Hematopoietic multipotent progenitor cell (in vitro differentiated cells): Measurements from ENCODE around the gene GTF3C6. TPM values are rescaled to one million over a fixed set of nuclear protein-coding genes. Genes with fewer than 3 reads are reported as not detected.
"Not testable (repeated sequence)": the region's sequence is repeated elsewhere in the genome, so short reads cannot be mapped to it uniquely, and the experiment has no call there.

Experiments used
- DNase-seq, 3 donors: peaks; one replicate each; pipeline ENCODE4 v3.0.0-alpha.2; 2011 to 2015; ENCODE audit warnings: low read depth in 2 of 3, low spot score in 2 of 3
- total RNA-seq: library from RNA; depleted of rRNA; stranded (reverse); fragments of >200 nt; gene quantifications from one replicate; pipeline ENCODE4 v1.2.3, GENCODE V29; 2012

Gene GTF3C6
- total RNA-seq, result 8.1 TPM

DNA sequence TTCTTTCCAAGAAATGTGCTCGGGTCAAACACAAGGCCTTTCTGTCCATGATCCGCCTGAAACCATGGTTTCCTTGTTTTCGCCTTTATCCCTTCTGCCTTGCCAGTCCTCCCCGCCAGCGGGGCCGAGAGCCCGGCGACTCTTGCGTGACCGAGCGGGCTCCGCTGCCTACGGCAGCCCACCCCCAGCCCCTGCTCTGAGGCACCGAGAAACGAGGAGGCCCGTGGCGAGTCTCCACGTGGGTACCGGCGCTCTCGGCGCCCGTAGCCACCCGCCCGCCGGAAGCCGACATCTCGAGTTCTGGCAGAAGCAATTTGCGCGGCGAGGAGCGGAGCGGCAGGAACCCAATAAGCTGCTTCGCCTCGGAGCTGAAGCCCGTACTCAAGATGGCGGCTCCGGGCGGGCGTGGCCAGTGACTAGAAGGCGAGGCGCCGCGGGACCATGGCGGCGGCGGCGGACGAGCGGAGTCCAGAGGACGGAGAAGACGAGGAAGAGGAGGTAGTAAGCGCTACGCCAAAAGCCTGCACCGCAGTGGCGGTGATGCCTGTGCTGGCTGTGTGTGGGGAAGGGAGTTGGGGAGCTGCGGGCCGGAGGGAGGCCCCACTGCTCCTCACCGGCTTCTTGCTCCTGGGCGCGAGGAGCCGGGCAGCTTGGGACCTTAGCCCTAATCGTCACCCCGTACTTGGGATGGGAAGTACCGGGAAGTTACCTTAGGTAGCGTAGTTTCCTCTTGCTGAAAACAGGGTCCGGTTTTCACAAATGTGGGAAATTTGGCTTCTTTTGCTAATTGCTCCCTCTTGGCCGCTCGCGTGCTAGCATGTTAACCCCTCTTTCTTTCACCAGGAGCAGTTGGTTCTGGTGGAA is at the start of gene GTF3C6:
GTF3C6 (plus strand) TSS at position 378 of the 864 bp plus-strand sequence; CDS start at position 442, 64 bp downstream.
- peak; percentile 75 to 96 (median 94) for DNase-seq

GRCh38 chr6:110930781-110931180 is 27.7 kb upstream of the GTF3C6 start:
- no peak for DNase-seq

DNA sequence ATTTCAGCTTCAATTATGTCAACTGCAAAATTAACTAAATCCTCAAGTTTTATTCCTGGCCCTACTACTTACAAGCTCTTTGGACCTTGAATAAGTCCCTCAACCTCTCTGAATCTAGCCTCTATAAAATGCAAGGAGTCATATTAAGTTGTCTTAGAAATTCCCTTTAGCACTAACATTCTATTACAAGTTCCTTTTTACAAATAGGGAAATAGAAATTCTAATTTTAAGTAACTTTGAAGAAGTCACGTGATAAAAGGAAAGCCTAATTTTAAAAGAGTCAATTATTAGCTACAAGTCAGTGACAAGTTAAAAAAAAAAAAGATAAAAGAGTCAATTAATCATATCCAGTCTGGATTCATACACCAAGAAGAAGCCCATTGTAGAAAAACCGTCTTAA is 24.6 kb upstream of the GTF3C6 start:
- DNase-seq, result peak in 1 of 3 donors; percentile 34

- peak in 1 of 3 donors; percentile 40 for DNase-seq
Measured at GRCh38 chr6:110934381-110934898, 24.1 kb upstream of the GTF3C6 start.

- no peak for DNase-seq
Measured at GRCh38 chr6:110935171-110935570, 23.3 kb upstream of the GTF3C6 start.

- no peak for DNase-seq
Measured at GRCh38 chr6:110938171-110938570, 20.3 kb upstream of the GTF3C6 start.

DNA sequence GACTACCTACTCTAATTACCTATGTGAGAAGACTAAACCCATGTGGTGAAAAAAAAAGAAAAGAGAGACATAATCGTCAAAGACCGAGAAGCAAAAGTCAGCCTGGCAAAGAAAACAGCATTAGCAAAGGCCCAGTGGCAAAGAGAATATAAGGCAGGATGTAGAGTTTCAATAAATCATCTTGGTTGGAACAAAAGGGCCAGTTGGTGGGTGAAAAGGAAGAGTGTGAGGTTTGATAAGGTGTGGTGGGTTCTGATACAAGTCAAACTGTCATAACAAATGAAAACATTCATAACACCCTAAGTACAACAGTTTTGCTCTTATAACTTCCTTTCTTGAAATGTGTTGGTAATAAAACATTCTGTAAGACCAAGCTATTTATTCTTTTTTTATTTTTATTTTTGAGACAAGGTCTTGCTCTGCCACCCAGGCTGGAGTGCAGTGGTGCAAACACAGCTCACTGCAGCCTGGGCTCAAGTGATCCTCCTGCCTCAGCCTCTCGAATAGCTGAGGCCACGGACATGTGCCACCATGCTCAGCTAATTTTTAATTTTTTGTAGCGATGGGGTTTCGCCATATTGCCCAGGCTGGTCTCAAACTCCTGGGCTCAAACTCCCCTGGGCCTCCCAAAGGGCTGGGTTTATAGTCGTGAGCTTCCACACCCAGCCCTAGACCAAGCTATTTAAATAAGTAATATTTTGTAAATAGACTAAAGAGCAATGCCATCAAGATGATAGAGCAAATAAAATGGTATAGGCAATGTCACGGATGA is 18.9 kb upstream of the GTF3C6 start:
- DNase-seq, result peak in 2 of 3 donors; percentile 91 to 97

GRCh38 chr6:110944681-110945151 is 13.8 kb upstream of the GTF3C6 start:
- peak in 2 of 3 donors; percentile 91 to 96 for DNase-seq

- no peak for DNase-seq
Measured at GRCh38 chr6:110946498-110946897, 12.0 kb upstream of the GTF3C6 start.

DNA sequence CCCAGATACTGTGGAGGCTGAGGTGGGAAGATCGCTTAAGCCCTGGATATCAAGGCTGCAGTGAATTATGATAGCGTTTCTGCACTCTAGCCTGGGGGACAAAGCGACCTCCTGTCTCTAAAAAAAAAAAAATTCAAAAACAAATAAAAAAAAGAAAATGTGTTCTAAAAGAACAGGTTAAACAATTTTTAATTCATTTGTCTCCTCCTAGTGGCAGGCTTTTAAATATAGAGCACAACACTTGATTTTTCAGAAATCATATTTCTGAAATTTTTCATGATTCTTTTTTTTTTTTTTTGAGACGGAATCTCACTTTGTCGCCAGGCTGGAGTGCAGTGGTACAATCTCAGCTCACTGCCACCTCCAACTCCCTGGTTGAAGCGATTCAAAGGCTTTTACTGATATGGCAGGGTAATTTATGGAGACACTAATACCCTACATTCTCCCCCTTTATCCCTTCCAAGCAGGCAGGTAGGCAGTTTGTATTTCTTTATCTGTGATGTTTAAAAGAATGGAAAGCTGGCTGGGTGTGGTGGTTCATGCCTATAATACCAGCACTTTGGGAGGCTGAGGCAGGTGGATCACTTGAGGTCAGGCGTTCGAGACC is 8.7 kb upstream of the GTF3C6 start:
- DNase-seq, result peak in 2 of 3 donors; percentile 64 to 78

GRCh38 chr6:110950440-110950839 is 8.1 kb upstream of the GTF3C6 start:
- no peak for DNase-seq

DNA sequence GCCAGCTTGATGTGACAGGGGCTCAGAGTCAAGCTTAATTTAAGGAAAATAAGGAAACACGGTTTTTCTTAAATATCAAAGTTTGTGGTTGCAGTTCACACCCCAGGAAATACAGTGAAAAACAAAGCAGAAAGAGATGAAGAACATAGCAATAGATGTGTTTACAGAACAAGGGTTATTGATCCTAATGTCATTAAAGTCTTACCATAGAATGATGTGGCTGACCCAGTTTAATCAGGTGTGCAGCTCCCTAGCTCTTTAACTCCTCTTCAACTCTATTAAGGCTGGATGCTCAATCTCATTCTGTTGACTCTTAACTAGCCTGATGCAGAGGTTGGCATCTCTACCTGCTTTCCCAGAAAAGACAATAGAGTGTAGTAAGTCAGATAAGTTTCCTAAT is 7.5 kb upstream of the GTF3C6 start:
- DNase-seq, result no peak

GRCh38 chr6:110951986-110952794 is 6.3 kb upstream of the GTF3C6 start:
- DNase-seq, result no peak

- DNase-seq, result no peak
Measured at GRCh38 chr6:110953633-110954303, 4.7 kb upstream of the GTF3C6 start.

GRCh38 chr6:110960014-110960390 is 1.5 kb downstream of the GTF3C6 start:
- DNase-seq, result no peak

DNA sequence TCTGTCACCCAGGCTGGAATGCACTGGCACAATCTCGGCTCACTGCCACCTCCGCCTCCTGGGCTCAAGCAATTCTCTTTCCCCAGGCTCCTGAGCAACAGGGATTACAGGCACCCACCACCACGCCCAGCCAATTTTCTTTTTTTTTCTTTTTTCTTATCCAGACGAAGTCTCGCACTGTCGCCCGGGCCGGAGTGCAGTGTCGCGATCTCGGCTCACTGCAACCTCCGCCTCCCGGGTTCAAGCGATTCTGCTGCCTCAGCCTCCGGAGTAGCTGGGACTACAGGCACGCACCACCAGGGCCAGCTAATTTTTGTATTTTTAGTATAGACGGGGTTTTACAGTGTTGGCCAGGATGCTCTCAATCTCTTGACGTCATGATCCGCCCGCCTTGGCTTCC is 4.1 kb downstream of the GTF3C6 start:
- not testable (repeated sequence) for DNase-seq

- no peak for DNase-seq
Measured at GRCh38 chr6:110965629-110966229, 7.2 kb downstream of the GTF3C6 start.

DNA sequence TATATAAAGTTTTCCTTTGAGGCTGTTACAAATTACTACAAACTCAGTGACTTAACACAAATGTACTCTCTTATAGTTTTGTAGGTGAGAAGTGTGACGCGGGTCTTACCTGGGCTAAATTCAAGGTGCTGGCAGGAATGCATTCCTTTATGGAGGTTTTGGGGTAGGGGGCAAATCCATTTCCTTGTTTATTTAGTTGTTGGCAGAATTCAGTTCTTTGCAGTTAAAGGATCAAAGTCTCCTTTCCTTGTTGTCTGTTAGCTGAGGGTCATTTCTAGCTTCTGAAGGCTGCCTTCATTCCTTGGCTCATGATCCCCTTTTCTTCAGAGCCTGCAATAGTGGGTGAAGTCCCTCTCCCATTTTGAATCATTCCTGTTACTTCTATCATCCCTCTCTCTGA is 10.2 kb downstream of the GTF3C6 start:
- DNase-seq, result not testable (repeated sequence)

GRCh38 chr6:110971468-110971867 is 13.0 kb downstream of the GTF3C6 start:
- no peak for DNase-seq
